ENCODE measurements around the gene ORM2. TPM values are rescaled to one million over a fixed set of nuclear protein-coding genes. Genes with fewer than 3 reads are reported as not detected.

Gene ORM2
- total and polyA plus RNA-seq, 2 of the 4 experiments (the other 2 are of a cell fraction), result not detected

- Histone ChIP-seq H3K56ac (ENCODE audit: extremely low read depth, insufficient read depth, low read length) (no peak overlapping the region), H3K79me1 (ENCODE audit: low read depth in 1 of 2, low read length in 2 of 2) (peaks cover 0 to 12% of the 10 kb centered on the region in 2 experiments; a peak in 1 of 4 replicates), H3K27ac (ENCODE audit: insufficient read depth, low read length) (no peak overlapping the region), H3K4ac (ENCODE audit: low read depth, low read length) (no peak overlapping the region), H4K5ac (ENCODE audit: low read depth, low read length) (no peak overlapping the region), H3K36me3 (ENCODE audit: control insufficient read depth, insufficient read depth, low read length) (peaks cover 62% of the 10 kb centered on the region), H3K9me3 (ENCODE audit: control insufficient read depth, insufficient read depth, low read length) (no peaks in the 10 kb centered on the region), H4K8ac (ENCODE audit: low read depth in 2 of 2, low read length in 2 of 2) (no peak overlapping the region), H2AK5ac (ENCODE audit: low read depth, low read length) (no peak overlapping the region; the same call in 1 of the 2 replicates), H4K20me1 (ENCODE audit: insufficient read depth, low read length) (peaks cover 7% of the 10 kb centered on the region; the same call in 1 of the 2 replicates), H3K9ac (ENCODE audit: low read depth, low read length) (no peak overlapping the region), H2AK9ac (replicated peaks; ENCODE audit: low read depth, low read length, poor library complexity) (no peak overlapping the region), H2AFZ (replicated peaks; ENCODE audit: low read length, poor library complexity) (peak overlapping the region; percentile 8), H2BK15ac (ENCODE audit: low read depth, low read length) (no peak overlapping the region), H3K27me3 (ENCODE audit: control insufficient read depth, insufficient read depth, low read length) (no peaks in the 10 kb centered on the region), H3K23ac (ENCODE audit: low read depth, low read length) (no peak overlapping the region), H2BK20ac (ENCODE audit: low read depth, low read length) (no peak overlapping the region), H3K4me1 (ENCODE audit: control insufficient read depth, insufficient read depth, low read length) (peaks cover 11% of the 10 kb centered on the region), H3K4me3 (ENCODE audit: insufficient read depth, low read depth, low read length) (no peak overlapping the region), H4K91ac (ENCODE audit: insufficient read depth, low read depth, low read length) (no peak overlapping the region), H3K18ac (ENCODE audit: low read depth, low read length) (no peak overlapping the region), H3K9me1 (ENCODE audit: insufficient read depth, low read length) (peaks cover 18% of the 10 kb centered on the region), H2BK5ac (ENCODE audit: low read depth, low read length, poor library complexity, severe bottlenecking) (no peak overlapping the region), H2BK120ac (ENCODE audit: low read depth, low read length) (0 out of 2 replicates have a peak overlapping the region, but pooled peaks have one; percentile 10), H3K14ac (replicated peaks; ENCODE audit: low read depth, low read length) (no peak overlapping the region), H3K4me2 (ENCODE audit: low read depth, low read length) (no peak overlapping the region)
- no peak for ATAC-seq (ENCODE audit: low read depth)
- 91% methylated on average over 14 of the region's 15 CpGs; no CpG with 5 or more reads in 1 of the 2 experiments for WGBS, 2 experiments (ENCODE audit: extremely low coverage in 2 of 2, insufficient read length in 1 of 2)
- TF ChIP-seq CEBPB (IDR thresholded peaks at IDR 0.05; ENCODE audit: low read depth, low read length) (no peak), SMC3 (IDR thresholded peaks at IDR 0.05; ENCODE audit: low read depth, low read length) (no peak), BHLHE40 (IDR thresholded peaks at IDR 0.05; ENCODE audit: low read depth, low read length) (no peak), NFE2L2 (IDR thresholded peaks at IDR 0.05; ENCODE audit: low read depth, low read length) (no peak), RFX5 (IDR thresholded peaks at IDR 0.05; ENCODE audit: low read depth, low read length) (no peak), MXI1 (IDR thresholded peaks at IDR 0.05; ENCODE audit: borderline replicate concordance, low read depth, low read length) (no peak), MAFK (IDR thresholded peaks at IDR 0.05; ENCODE audit: low read depth, low read length) (no peak), CHD1 (IDR thresholded peaks at IDR 0.05; ENCODE audit: low read depth, low read length) (no peak), RCOR1 (IDR thresholded peaks at IDR 0.05; ENCODE audit: insufficient replicate concordance, low read length) (no peak), RAD21 (IDR thresholded peaks at IDR 0.05; ENCODE audit: low read length) (no peak)
- TF ChIP-seq, protein P1, sequence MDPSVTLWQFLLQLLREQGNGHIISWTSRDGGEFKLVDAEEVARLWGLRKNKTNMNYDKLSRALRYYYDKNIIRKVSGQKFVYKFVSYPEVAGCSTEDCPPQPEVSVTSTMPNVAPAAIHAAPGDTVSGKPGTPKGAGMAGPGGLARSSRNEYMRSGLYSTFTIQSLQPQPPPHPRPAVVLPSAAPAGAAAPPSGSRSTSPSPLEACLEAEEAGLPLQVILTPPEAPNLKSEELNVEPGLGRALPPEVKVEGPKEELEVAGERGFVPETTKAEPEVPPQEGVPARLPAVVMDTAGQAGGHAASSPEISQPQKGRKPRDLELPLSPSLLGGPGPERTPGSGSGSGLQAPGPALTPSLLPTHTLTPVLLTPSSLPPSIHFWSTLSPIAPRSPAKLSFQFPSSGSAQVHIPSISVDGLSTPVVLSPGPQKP (IDR thresholded peaks at IDR 0.05; ENCODE audit: borderline replicate concordance, low read depth, low read length), result no peak
- TF ChIP-seq, protein P2, sequence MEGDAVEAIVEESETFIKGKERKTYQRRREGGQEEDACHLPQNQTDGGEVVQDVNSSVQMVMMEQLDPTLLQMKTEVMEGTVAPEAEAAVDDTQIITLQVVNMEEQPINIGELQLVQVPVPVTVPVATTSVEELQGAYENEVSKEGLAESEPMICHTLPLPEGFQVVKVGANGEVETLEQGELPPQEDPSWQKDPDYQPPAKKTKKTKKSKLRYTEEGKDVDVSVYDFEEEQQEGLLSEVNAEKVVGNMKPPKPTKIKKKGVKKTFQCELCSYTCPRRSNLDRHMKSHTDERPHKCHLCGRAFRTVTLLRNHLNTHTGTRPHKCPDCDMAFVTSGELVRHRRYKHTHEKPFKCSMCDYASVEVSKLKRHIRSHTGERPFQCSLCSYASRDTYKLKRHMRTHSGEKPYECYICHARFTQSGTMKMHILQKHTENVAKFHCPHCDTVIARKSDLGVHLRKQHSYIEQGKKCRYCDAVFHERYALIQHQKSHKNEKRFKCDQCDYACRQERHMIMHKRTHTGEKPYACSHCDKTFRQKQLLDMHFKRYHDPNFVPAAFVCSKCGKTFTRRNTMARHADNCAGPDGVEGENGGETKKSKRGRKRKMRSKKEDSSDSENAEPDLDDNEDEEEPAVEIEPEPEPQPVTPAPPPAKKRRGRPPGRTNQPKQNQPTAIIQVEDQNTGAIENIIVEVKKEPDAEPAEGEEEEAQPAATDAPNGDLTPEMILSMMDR (conservative IDR thresholded peaks at IDR 0.05; ENCODE audit: low read depth, low read length), result no peak
- intact Hi-C loops (cut with micrococcal nuclease), result no loop called here
- POLR2A ChIA-PET (ENCODE audit: unreplicated experiment), result no interaction called here
- no peak for DNase-seq
- dilution Hi-C loops (cut with HindIII; ENCODE audit: low sequenced_read_pairs, unreplicated experiment), result no loop called here
- CTCF ChIA-PET, result no interaction called here
- in situ Hi-C loops (cut with MboI; ENCODE audit: low sequenced_read_pairs), result no loop called here
- BruUV-seq (replicated peaks), result no TSS peak
Measured at GRCh38 chr9:114347675-114348074, 18.0 kb downstream of the ORM2 start.

Measured in IMR-90 (cell line).